ENCODE results near the gene TAB2.
A peak's percentile ranks its signal among the peaks of the same experiment; 100 is the strongest.

Gene TAB2

GRCh38 chr6:149289192-149289781 lies 28.2 kb upstream of the TAB2 start:
- in situ Hi-C loops (cut with MboI; ENCODE audit: low sequenced_read_pairs): no loop called here
- no peaks in the 10 kb centered on the region for H3K9me3 ChIP-seq

GRCh38 chr6:149289966-149290365 lies 27.5 kb upstream of the TAB2 start:
- DNase-seq (ENCODE audit: low spot score in 2 of 2): no peak
- Histone ChIP-seq H3K27me3 (ENCODE audit: low read depth) (no peaks in the 10 kb centered on the region), H3K4me3 (no peak overlapping the region), H3K9me3 (no peaks in the 10 kb centered on the region), H3K36me3 (replicated peaks) (no peaks in the 10 kb centered on the region), H3K4me1 (no peaks in the 10 kb centered on the region)
- in situ Hi-C loops (cut with MboI; ENCODE audit: low sequenced_read_pairs): no loop called here

More at GRCh38 chr6:149289192-149289781, 28.2 kb upstream of the TAB2 start:
- H3K4me1 ChIP-seq: no peaks in the 10 kb centered on the region
- H3K4me3 ChIP-seq: no peak overlapping the region
- H3K27me3 ChIP-seq (ENCODE audit: low read depth): no peaks in the 10 kb centered on the region
- no peak for DNase-seq (ENCODE audit: low spot score in 2 of 2)
- H3K36me3 ChIP-seq (replicated peaks): no peaks in the 10 kb centered on the region

- Histone ChIP-seq H3K4me1 (no peaks in the 10 kb centered on the region), H3K27me3 (ENCODE audit: low read depth) (no peaks in the 10 kb centered on the region), H3K36me3 (replicated peaks) (no peaks in the 10 kb centered on the region), H3K4me3 (no peak overlapping the region), H3K9me3 (no peaks in the 10 kb centered on the region)
- DNase-seq (ENCODE audit: low spot score in 2 of 2): no peak
- in situ Hi-C loops (cut with MboI; ENCODE audit: low sequenced_read_pairs): no loop called here
These were observed 24.3 kb upstream of the TAB2 start for GRCh38 chr6:149293244-149293643.

GRCh38 chr6:149300563-149300962 lies 16.9 kb upstream of the TAB2 start:
- Histone ChIP-seq H3K4me1 (0 out of 2 replicates have a peak, but pooled peaks cover 3% of the 10 kb centered on the region), H3K9me3 (no peaks in the 10 kb centered on the region), H3K4me3 (no peak overlapping the region), H3K27me3 (ENCODE audit: low read depth) (no peaks in the 10 kb centered on the region), H3K36me3 (replicated peaks) (no peaks in the 10 kb centered on the region)
- in situ Hi-C loops (cut with MboI; ENCODE audit: low sequenced_read_pairs): no loop called here
- no peak for DNase-seq (ENCODE audit: low spot score in 2 of 2)

DNA sequence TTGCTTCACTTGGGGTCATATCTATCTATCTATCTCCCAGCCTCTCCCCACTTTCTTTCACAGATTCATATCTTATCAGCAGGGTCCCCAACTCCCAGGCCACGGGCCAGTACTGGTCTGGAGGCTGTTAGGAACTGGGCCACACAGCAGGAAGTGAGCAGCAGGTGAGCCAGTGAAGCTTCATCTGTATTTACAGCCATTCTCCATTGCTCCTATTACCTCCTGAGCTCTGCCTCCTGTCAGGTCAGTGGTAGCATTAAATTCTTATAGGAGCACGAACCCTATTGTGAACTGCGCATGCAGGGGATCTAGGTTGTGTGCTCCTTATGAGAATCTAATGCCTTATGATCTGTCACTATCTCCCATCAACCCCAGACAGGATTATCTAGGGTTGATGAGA lies 14.8 kb upstream of the TAB2 start:
- no peaks in the 10 kb centered on the region for H3K27me3 ChIP-seq (ENCODE audit: low read depth)
- H3K4me3 ChIP-seq: no peak overlapping the region
- in situ Hi-C loops (cut with MboI; ENCODE audit: low sequenced_read_pairs): no loop called here
- DNase-seq (ENCODE audit: low spot score in 2 of 2): no peak
- H3K9me3 ChIP-seq: no peaks in the 10 kb centered on the region
- 0 out of 2 replicates have a peak, but pooled peaks cover 3% of the 10 kb centered on the region for H3K4me1 ChIP-seq
- H3K36me3 ChIP-seq (replicated peaks): no peaks in the 10 kb centered on the region

GRCh38 chr6:149303468-149303867 lies 14.0 kb upstream of the TAB2 start:
- H3K4me1 ChIP-seq: 0 out of 2 replicates have a peak, but pooled peaks cover 3% of the 10 kb centered on the region
- no peak overlapping the region for H3K4me3 ChIP-seq
- H3K27me3 ChIP-seq (ENCODE audit: low read depth): no peaks in the 10 kb centered on the region
- no peaks in the 10 kb centered on the region for H3K36me3 ChIP-seq (replicated peaks)
- DNase-seq (ENCODE audit: low spot score in 2 of 2): no peak
- in situ Hi-C loops (cut with MboI; ENCODE audit: low sequenced_read_pairs): no loop called here
- H3K9me3 ChIP-seq: no peaks in the 10 kb centered on the region

GRCh38 chr6:149305372-149305771 lies 12.1 kb upstream of the TAB2 start:
- Histone ChIP-seq H3K36me3 (replicated peaks) (no peaks in the 10 kb centered on the region), H3K4me1 (0 out of 2 replicates have a peak, but pooled peaks cover 3% of the 10 kb centered on the region), H3K27me3 (ENCODE audit: low read depth) (no peaks in the 10 kb centered on the region), H3K4me3 (no peak overlapping the region), H3K9me3 (no peaks in the 10 kb centered on the region)
- in situ Hi-C loops (cut with MboI; ENCODE audit: low sequenced_read_pairs): no loop called here
- DNase-seq (ENCODE audit: low spot score in 2 of 2): no peak

DNA sequence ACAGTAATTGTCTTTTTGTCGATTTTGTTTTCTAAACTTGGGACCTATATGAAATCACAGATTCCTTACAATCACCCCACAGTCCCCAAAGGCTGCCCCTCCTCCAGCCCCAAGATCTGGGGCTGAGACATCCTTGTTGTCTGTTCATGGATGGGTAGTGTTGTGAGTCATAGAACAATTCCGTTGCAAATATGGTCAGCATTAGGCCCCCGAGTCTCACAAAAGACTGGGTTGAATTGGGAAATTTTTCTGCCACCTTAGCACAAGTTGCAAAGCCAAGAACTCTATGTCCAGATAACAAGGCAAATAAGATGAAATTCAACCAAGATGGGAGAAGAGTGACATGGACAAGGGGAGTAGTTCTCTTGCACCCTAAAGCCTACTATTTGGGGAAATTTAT lies 10.5 kb upstream of the TAB2 start:
- DNase-seq (ENCODE audit: low spot score in 2 of 2): no peak
- no peak overlapping the region for H3K4me3 ChIP-seq
- H3K36me3 ChIP-seq (replicated peaks): no peaks in the 10 kb centered on the region
- H3K27me3 ChIP-seq (ENCODE audit: low read depth): no peaks in the 10 kb centered on the region
- no peaks in the 10 kb centered on the region for H3K9me3 ChIP-seq
- H3K4me1 ChIP-seq: 0 out of 2 replicates have a peak, but pooled peaks cover 3% of the 10 kb centered on the region
- in situ Hi-C loops (cut with MboI; ENCODE audit: low sequenced_read_pairs): no loop called here

GRCh38 chr6:149311293-149311692 lies 6.2 kb upstream of the TAB2 start:
- no peak for DNase-seq (ENCODE audit: low spot score in 2 of 2)
- Histone ChIP-seq H3K36me3 (replicated peaks) (no peaks in the 10 kb centered on the region), H3K4me1 (peaks cover 5% of the 10 kb centered on the region; the same call in 1 of the 2 replicates), H3K9me3 (no peaks in the 10 kb centered on the region), H3K27me3 (ENCODE audit: low read depth) (no peaks in the 10 kb centered on the region), H3K4me3 (no peak overlapping the region)
- in situ Hi-C loops (cut with MboI; ENCODE audit: low sequenced_read_pairs): no loop called here

- H3K27me3 ChIP-seq (ENCODE audit: low read depth): no peaks in the 10 kb centered on the region
- in situ Hi-C loops (cut with MboI; ENCODE audit: low sequenced_read_pairs): no loop called here
- H3K36me3 ChIP-seq (replicated peaks): no peaks in the 10 kb centered on the region
- no peaks in the 10 kb centered on the region for H3K9me3 ChIP-seq
- H3K4me1 ChIP-seq: peaks cover 6% of the 10 kb centered on the region; the same call in 1 of the 2 replicates
- H3K4me3 ChIP-seq: no peak overlapping the region
- no peak for DNase-seq (ENCODE audit: low spot score in 2 of 2)
These were observed 5.7 kb upstream of the TAB2 start for GRCh38 chr6:149311766-149312165.

DNA sequence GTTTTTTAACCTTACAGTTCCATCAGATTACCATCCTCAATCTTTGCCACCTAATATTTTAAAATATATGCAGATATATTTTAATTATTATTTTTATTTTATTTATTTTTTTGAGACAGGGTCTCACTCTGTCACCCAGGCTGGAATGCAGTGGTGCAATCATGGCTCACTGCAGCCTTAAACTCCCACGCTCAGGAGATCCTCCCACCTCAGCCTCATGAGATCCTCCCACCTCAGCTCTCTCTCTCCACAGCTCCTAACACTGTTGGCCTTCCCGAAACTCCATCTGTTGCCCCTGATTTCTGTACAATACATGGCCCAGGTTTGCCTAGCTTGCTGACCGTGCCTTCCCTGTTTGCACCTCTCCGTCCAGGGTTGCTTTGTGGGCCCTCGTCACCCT lies 4.4 kb upstream of the TAB2 start:
- Histone ChIP-seq H3K9me3 (no peaks in the 10 kb centered on the region), H3K36me3 (replicated peaks) (no peaks in the 10 kb centered on the region), H3K4me3 (no peak overlapping the region), H3K27me3 (ENCODE audit: low read depth) (no peaks in the 10 kb centered on the region), H3K4me1 (peaks cover 6% of the 10 kb centered on the region; the same call in 1 of the 2 replicates)
- DNase-seq (ENCODE audit: low spot score in 2 of 2): no peak
- in situ Hi-C loops (cut with MboI; ENCODE audit: low sequenced_read_pairs): no loop called here

DNA sequence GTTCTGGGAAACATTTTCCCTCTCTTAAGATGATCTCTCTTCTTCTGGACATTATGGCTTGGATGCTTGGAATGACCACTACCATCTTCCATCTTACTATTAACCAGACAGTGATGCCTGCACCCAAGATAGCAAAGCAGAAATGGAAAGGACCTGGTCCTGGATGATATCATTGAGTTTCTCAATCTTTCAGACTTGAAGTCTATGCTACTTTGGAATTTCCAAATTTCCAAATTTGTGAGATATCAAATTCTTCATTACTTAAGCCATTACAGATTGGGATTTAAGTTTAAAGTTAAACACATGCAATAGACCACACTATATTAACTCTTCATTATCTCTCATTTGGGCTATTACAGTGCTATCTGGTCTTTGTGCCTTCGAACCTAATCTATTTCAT lies 3.7 kb upstream of the TAB2 start:
- no peak for DNase-seq (ENCODE audit: low spot score in 2 of 2)
- Histone ChIP-seq H3K4me1 (peaks cover 6% of the 10 kb centered on the region; the same call in 1 of the 2 replicates), H3K27me3 (ENCODE audit: low read depth) (no peaks in the 10 kb centered on the region), H3K36me3 (replicated peaks) (no peaks in the 10 kb centered on the region), H3K9me3 (no peaks in the 10 kb centered on the region), H3K4me3 (no peak overlapping the region)
- in situ Hi-C loops (cut with MboI; ENCODE audit: low sequenced_read_pairs): no loop called here

DNA sequence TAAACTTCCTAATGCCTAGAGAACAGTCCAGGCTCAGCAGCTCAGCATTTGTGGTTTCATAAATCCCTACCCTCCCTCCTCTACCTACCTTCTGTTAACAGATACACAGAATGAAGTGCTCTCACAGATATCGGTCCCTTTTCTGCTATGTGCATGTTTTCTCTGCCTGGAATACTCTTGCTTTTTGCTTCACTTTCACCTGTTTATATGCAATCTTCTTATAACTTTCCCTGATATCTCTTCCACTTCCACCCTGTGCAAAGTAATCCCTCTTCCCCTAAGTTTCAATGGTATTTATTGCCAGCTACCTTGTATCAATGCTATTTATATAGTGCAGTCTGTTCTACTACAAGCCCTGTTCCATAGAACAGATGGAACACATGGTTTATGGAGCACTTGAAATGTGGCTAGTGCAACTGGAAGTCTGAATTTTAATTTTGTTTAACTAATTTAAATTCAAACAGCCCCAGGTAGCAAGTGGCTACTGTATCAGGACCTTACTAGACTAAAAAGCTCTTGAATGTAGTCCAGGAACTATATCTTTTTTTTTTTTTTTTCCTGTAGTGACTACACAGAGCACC lies 3.1 kb upstream of the TAB2 start:
- no peaks in the 10 kb centered on the region for H3K9me3 ChIP-seq
- peaks cover 8% of the 10 kb centered on the region for H3K4me1 ChIP-seq
- H3K36me3 ChIP-seq (replicated peaks): no peaks in the 10 kb centered on the region
- no peak for DNase-seq (ENCODE audit: low spot score in 2 of 2)
- no peaks in the 10 kb centered on the region for H3K27me3 ChIP-seq (ENCODE audit: low read depth)
- in situ Hi-C loops (cut with MboI; ENCODE audit: low sequenced_read_pairs): no loop called here
- H3K4me3 ChIP-seq: no peak overlapping the region

DNA sequence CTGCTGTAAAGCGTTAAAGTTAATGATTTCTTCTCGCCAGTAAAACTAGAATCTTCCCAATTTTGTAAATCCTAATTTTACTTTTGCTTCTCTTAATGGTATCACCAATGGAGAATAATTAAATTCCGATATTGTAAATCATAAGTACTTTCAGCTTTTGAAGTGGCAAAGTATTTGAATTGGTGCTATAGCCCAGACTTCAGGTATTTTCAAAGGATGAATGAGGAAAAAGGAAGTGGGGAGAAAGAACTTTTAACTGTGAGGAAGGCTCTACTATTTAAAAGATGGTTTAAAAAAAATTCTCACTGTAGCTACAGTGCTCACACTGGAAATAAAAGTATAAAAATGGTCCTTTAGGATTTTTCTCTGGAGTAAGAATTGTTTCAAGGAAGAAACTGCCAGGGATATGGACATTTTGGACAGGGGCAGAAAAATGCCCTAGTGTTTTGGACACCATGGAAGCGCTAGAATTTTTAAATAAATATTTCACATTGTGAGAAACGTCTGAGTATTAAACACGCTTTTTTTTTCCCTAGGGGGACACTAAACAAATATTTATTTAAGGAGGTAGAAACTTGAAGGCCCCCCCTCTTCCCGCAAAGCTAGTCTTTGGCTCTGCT lies 1.3 kb upstream of the TAB2 start:
- H3K4me1 ChIP-seq: peaks cover 22% of the 10 kb centered on the region
- peak overlapping the region; percentile 89 for H3K4me3 ChIP-seq
- in situ Hi-C loops (cut with MboI; ENCODE audit: low sequenced_read_pairs): no loop called here
- no peak for DNase-seq (ENCODE audit: low spot score in 2 of 2)
- H3K9me3 ChIP-seq: no peaks in the 10 kb centered on the region
- H3K27me3 ChIP-seq (ENCODE audit: low read depth): no peaks in the 10 kb centered on the region
- H3K36me3 ChIP-seq (replicated peaks): no peaks in the 10 kb centered on the region
